ENCODE results near the gene KCNH3.

- TF ChIP-seq POLR2A (IDR thresholded peaks at IDR 0.05), result no peak
- TF ChIP-seq CTCF (IDR thresholded peaks at IDR 0.05), result no peak
Observed at GRCh38 chr12:49489720-49490119, 49.1 kb upstream of the KCNH3 start.

All from stomach (tissue), 4 donors.